ENCODE data around the gene THADA.

Gene THADA

GRCh38 chr2:43372416-43373081 lies 223.3 kb downstream of the THADA start:
- DNase-seq: no peak

GRCh38 chr2:43370705-43371104 lies 225.1 kb downstream of the THADA start:
- no peak for DNase-seq

- DNase-seq: no peak
These were observed 225.7 kb downstream of the THADA start for GRCh38 chr2:43370146-43370545.

- no peak for DNase-seq
These were observed 227.1 kb downstream of the THADA start for GRCh38 chr2:43368483-43369385.

GRCh38 chr2:43367012-43367782 lies 228.6 kb downstream of the THADA start:
- no peak for DNase-seq

- DNase-seq: no peak
These were observed 232.7 kb downstream of the THADA start for GRCh38 chr2:43363120-43363519.

- no peak for DNase-seq
These were observed 234.6 kb downstream of the THADA start for GRCh38 chr2:43361286-43361685.

- no peak for DNase-seq
These were observed 235.7 kb downstream of the THADA start for GRCh38 chr2:43360137-43360536.

GRCh38 chr2:43358410-43359201 lies 237.2 kb downstream of the THADA start:
- no peak for DNase-seq

- no peak for DNase-seq
These were observed 239.1 kb downstream of the THADA start for GRCh38 chr2:43356774-43357173.

GRCh38 chr2:43355399-43355798 lies 240.4 kb downstream of the THADA start:
- DNase-seq: no peak

GRCh38 chr2:43349904-43350303 lies 245.9 kb downstream of the THADA start:
- no peak for DNase-seq

GRCh38 chr2:43348908-43349661 lies 246.8 kb downstream of the THADA start:
- DNase-seq: no peak

- DNase-seq: no peak
These were observed 248.1 kb downstream of the THADA start for GRCh38 chr2:43347746-43348145.

GRCh38 chr2:43346602-43347567 lies 249.0 kb downstream of the THADA start:
- no peak for DNase-seq

- no peak for DNase-seq
These were observed 250.0 kb downstream of the THADA start for GRCh38 chr2:43345872-43346271.

- DNase-seq: no peak
These were observed 250.4 kb downstream of the THADA start for GRCh38 chr2:43345391-43345813.

GRCh38 chr2:43344868-43345373 lies 250.9 kb downstream of the THADA start:
- DNase-seq: no peak

- no peak for DNase-seq
These were observed 252.1 kb downstream of the THADA start for GRCh38 chr2:43343573-43344304.
